ENCODE results near the gene RAB1B.
"Not testable (repeated sequence)": the region's sequence is repeated elsewhere in the genome, so short reads cannot be mapped to it uniquely, and the experiment has no call there.

The RAB1B gene

GRCh38 chr11:66239998-66240780 lies 28.2 kb upstream of the RAB1B start:
- no peak for DNase-seq

GRCh38 chr11:66240781-66241136 lies 27.7 kb upstream of the RAB1B start:
- DNase-seq = no peak

- DNase-seq = peak; percentile 31
Measured at GRCh38 chr11:66242095-66242765, 26.2 kb upstream of the RAB1B start.

DNA sequence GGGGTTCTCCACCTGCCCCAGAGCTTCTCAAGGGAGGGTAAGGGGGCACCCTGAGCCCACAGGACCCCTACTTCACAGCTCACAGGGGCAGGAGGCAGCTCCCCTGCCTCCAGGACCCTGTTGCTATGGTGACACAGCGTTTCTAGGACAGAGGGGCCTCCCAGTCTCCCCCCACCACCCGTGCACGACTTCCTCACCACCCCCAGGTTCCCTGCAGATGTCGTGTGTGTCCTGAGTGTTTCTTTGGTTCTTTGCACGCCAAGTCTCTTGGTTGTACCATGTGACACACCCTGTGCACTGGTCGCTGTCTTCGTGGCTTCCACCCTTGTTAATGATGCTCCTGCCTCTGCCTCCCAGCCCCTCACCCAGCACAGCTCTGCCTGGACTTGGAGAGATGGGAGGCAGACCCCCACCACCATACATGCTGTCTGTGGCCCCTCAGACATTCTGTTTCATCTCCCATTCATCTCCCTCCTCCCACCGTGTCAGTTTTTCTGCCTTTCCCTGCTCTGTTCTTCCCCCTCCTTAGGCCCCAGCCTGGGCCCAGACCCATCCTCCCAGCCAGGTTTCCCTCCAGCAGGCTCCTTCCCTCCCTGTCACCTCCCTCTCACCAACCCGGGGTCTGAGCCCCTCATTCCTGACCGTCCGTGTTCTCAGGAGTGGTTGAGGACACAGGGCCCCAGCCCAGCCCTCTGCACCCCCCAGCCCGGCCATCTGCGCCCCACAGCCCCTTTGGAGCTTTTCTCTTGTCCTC lies 24.5 kb upstream of the RAB1B start:
- DNase-seq = no peak

DNA sequence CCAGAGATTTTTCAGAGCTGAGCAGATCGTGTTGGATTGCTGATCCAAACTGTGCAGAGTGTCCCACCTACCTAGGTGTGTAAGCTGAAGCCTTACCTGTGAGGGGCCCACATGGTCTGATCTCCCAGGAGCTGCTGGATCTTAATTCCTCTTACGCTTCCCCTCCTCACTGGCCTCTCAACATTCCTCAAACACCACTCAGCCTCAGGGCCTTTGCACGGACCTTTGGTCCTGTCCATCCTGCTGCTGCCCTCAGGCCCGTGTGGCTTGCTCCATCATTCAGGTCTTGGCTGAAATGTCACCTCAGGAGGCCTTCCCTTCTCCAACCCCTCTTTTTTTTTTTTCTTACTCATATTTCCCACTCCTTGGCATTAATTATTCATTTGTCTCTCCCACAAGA lies 21.1 kb upstream of the RAB1B start:
- no peak for DNase-seq

DNA sequence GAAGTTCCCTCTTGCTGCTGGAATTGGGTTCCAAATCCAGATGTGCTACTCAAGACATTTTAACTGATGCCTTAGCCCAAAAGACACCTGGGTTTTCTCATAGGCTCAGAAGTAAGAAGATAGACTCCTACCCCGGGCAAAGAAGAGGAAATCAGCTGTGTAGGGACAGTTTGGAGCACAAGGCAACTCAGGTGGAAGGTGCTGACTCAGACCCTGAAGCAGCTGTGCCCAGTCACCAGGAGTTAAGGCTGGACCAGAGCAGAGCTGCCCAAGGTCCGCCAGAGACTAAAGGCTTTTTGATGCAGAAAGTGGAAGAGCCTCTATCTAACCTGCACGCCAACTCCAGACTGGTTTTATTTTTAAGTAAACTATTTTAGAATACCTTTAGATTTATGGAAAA lies 20.6 kb upstream of the RAB1B start:
- no peak for DNase-seq

GRCh38 chr11:66248903-66249302 lies 19.5 kb upstream of the RAB1B start:
- no peak for DNase-seq

DNA sequence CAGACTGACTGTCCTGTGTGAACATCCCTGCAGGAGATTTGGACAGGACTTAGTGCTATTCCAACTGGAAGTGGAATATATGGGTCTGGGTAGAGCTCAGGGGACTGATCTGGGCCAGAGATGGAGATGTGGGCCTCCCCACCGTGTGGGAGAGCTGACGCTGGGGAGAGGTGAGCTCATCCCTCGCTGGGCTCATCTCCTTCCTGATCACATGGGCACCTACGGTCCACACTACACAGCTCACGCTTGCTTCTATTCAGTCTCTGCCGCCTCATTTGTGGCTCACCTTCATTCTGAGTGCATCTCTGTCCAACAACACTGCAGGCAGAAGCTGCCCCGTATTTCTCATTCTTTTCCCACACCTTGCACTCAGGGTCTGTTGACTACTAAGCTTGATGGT lies 16.6 kb upstream of the RAB1B start:
- DNase-seq = no peak

- not testable (repeated sequence) for DNase-seq
Measured at GRCh38 chr11:66253081-66253480, 15.4 kb upstream of the RAB1B start.

GRCh38 chr11:66258473-66258893 lies 10.0 kb upstream of the RAB1B start:
- no peak for DNase-seq

GRCh38 chr11:66259225-66259624 lies 9.2 kb upstream of the RAB1B start:
- no peak for DNase-seq

- DNase-seq = no peak
Measured at GRCh38 chr11:66259956-66260355, 8.5 kb upstream of the RAB1B start.

DNA sequence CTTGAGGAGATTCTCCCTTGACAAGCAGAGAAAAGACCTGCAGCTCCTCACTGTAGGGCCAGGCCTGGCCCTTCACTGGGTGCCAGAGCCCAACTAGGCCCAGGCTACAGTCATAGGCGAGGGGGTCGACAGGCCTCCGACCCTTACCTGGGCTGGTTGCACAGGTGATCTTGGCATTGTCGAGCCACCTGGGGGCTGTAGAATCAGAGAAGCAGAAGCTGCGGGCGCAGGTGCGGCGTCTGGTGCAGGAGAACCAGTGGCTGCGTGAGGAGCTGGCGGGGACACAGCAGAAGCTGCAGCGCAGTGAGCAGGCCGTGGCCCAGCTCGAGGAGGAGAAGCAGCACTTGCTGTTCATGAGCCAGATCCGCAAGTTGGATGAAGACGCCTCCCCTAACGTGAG lies 6.9 kb upstream of the RAB1B start:
- DNase-seq = no peak

GRCh38 chr11:66262191-66262590 lies 6.2 kb upstream of the RAB1B start:
- no peak for DNase-seq

GRCh38 chr11:66262696-66263095 lies 5.7 kb upstream of the RAB1B start:
- DNase-seq = no peak

DNA sequence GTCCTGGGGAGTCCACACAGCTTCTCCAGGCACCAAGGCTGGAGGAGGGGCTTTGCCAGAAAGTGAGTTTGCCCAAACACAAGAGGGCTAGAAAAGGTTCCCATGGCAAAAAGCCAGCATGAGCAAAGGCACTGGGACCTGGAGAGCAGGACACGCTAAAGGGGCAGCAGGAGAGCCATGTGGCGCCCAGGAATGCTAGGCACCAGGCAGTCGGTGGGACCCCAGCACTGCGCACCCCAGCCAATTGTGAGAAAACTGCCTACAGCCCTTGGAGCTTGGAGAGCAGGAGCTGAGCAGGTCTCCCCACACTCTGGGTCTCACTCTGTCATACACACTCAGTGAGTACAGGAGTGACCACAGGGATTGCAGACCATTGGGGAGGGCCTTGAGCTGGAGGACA lies 5.2 kb upstream of the RAB1B start:
- no peak for DNase-seq

DNA sequence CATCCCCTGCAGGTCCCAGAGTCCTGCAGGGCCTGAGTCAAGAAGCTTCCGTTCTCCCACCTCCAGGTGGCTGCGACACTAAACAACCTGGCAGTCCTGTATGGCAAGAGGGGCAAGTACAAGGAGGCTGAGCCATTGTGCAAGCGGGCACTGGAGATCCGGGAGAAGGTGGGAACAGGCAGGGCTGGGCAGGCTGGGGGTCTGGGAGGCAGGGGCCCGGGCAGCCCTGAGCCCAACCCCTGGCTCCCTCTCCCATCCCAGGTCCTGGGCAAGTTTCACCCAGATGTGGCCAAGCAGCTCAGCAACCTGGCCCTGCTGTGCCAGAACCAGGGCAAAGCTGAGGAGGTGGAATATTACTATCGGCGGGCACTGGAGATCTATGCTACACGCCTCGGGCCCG lies 4.7 kb upstream of the RAB1B start:
- no peak for DNase-seq

GRCh38 chr11:66264383-66264782 lies 4.1 kb upstream of the RAB1B start:
- no peak for DNase-seq

- DNase-seq = no peak
Measured at GRCh38 chr11:66264914-66265313, 3.5 kb upstream of the RAB1B start.

- no peak for DNase-seq
Measured at GRCh38 chr11:66265531-66266377, 2.7 kb upstream of the RAB1B start.

- no peak for DNase-seq
Measured at GRCh38 chr11:66266378-66267038, 1.9 kb upstream of the RAB1B start.

- DNase-seq = no peak
Measured at GRCh38 chr11:66267039-66267378, 1.4 kb upstream of the RAB1B start.

All from NCI-H446 treated with DMSO at 0.1 percent for 48 hours (cell line).